GM12873 (cell line): ENCODE results near the gene BTD.

Source experiments
- CTCF ChIP-seq: IDR thresholded peaks from 2 replicates; pipeline ENCODE4 v1.5.1; 2012; ENCODE audit warnings: low read depth, mild to moderate bottlenecking, moderate library complexity, low read length, control low read depth; ENCODE audit not compliant: insufficient read depth; ENCODE audit errors: missing control alignments

Gene BTD

GRCh38 chr3:15563190-15563589 is 38.4 kb upstream of the BTD start:
- no peak for TF ChIP-seq CTCF

GRCh38 chr3:15572138-15572537 is 29.4 kb upstream of the BTD start:
- TF ChIP-seq CTCF = no peak

- TF ChIP-seq CTCF = no peak
Observed at GRCh38 chr3:15575446-15575845, 26.1 kb upstream of the BTD start.

GRCh38 chr3:15576475-15576874 is 25.1 kb upstream of the BTD start:
- no peak for TF ChIP-seq CTCF

GRCh38 chr3:15578289-15578867 is 23.2 kb upstream of the BTD start:
- no peak for TF ChIP-seq CTCF

GRCh38 chr3:15579051-15579450 is 22.5 kb upstream of the BTD start:
- no peak for TF ChIP-seq CTCF

- TF ChIP-seq CTCF = no peak
Observed at GRCh38 chr3:15581471-15582394, 19.8 kb upstream of the BTD start.
